LNCaP clone FGC (cell line): ENCODE measurements around the gene SPATA21.

ENCODE experiments used
- DNase-seq: peaks from one replicate; pipeline ENCODE4 v3.0.0-alpha.2; 2011; ENCODE audit warnings: low read depth
- H3K4me3 ChIP-seq: 2 replicates; pipeline ENCODE4 v1.5.1; 2011; ENCODE audit warnings: mild to moderate bottlenecking, low read depth, low read length, control low read depth
- TF ChIP-seq, protein P1 (sequence below): IDR thresholded peaks from 2 replicates; pipeline ENCODE4 v1.5.1; 2012; ENCODE audit warnings: mild to moderate bottlenecking; ENCODE audit not compliant: control insufficient read depth, insufficient read depth; ENCODE audit errors: extremely low read depth

SPATA21 gene

DNA sequence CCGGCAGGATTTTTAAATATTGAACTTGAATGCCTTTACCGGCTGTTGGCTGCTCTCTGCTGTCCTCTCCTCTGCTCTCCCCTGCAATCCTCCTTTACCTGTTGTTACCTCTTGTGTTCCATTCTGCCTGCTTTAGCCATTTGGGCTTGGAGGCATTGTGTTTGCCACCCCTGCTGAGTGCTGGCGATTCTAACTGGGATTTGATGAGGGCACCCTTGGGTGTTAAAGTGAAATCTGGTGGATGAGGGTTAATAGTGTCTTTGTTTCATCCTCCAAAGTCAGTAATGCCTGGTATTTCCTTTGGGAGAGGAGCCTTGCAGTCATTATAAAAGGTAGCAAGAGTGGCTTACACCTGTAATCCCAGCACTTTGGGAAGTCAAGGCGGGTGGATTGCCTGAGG lies 60.3 kb downstream of the SPATA21 start:
- DNase-seq, result no peak
- TF ChIP-seq, protein P1, sequence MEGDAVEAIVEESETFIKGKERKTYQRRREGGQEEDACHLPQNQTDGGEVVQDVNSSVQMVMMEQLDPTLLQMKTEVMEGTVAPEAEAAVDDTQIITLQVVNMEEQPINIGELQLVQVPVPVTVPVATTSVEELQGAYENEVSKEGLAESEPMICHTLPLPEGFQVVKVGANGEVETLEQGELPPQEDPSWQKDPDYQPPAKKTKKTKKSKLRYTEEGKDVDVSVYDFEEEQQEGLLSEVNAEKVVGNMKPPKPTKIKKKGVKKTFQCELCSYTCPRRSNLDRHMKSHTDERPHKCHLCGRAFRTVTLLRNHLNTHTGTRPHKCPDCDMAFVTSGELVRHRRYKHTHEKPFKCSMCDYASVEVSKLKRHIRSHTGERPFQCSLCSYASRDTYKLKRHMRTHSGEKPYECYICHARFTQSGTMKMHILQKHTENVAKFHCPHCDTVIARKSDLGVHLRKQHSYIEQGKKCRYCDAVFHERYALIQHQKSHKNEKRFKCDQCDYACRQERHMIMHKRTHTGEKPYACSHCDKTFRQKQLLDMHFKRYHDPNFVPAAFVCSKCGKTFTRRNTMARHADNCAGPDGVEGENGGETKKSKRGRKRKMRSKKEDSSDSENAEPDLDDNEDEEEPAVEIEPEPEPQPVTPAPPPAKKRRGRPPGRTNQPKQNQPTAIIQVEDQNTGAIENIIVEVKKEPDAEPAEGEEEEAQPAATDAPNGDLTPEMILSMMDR, result no peak
- H3K4me3 ChIP-seq, result no peak overlapping the region

DNA sequence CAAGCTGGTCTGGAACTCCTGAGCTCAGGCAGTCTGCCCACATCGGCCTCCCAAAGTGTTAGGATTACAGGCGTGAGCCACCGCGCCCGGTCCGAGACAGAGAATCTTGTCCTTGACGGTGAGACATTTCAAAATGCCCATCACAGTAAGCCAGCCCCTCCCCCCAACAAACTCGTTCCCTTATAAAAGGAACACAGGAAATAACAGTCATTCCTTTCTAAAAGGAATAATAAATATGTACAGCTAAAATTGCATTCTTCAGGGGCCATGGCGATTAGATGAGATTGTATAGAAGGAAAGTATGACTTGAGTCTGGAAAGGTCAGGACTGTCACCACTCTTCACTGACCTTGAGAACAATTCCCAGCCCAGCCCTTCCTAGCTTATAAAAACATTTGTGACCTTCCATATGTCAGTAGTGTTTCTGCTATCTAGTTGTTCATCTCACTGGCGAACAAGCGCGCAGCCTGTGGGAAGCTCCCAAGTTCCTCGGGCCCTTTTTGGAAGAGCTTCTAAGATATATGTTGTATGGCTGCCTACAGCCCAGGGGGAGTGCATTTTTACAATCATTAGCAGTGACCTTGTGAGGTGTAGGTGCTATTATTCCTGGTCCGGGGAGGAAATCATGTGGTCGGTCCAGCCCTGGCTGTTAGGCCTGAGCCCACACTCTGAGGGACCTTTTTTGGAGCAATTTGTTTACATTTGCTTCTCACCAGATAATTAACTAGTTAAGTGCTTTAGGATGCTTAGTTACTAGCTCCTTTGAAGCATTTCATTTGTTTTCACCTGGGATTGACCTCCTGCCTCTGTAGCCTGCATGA lies 61.5 kb downstream of the SPATA21 start:
- TF ChIP-seq, protein P1, result no peak
- no peak overlapping the region for H3K4me3 ChIP-seq
- DNase-seq, result no peak

DNA sequence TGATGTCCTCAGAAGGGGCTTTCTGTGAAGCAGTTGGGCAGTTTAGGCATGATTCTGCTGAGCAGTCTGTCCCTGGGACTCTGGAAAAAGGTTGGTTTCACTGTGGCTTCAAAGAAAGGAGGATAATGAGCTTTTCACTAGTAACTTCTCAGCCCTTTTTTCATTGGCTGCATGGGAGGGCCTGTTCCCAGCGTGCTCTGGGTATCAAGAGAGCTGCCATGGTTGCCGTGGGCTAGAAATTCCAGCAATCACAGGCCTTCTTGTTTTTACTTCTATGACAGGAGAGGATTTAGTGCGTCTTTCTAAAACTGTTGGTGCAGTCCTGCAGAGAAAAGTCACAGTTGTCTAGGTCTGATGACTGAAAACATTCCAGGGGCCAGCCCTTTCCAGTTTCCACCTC lies 63.0 kb downstream of the SPATA21 start:
- TF ChIP-seq, protein P1, result no peak
- no peak overlapping the region for H3K4me3 ChIP-seq
- DNase-seq, result no peak

DNA sequence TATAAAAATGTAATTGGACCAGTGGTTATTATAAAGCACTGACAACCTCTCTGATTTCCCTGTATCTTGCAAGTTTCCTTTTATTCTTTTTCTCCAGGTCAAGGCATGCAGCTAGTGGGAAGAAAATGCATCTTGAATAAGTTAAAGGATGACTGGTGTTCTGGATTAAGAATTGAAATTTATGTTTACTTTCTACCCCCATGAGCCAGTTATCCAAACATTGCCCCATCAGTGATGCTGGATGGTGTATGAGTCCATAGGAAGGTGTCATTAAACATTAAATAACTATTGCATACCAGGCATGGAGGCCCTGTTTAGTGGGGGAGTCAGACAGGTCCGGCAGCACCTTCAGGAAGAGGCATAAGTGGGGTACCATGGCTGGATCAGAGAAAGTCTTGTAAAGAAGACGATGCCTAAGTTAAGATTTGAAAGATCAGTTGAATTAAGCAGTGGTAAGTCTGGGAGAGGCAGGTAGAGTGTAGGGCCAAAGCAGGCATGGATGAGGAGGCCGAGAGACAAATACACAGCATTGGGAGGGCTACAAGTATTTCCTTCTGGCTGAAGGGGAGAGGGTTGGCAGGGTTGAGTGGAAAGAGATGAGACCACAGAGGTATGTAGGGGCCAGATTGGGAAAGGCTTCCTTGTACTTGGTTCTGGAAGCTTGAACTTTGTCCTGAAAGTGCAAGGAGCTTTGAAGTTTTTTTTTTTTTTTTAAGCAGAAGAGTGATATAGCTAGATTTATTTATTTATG lies 64.5 kb downstream of the SPATA21 start:
- TF ChIP-seq, protein P1, result no peak
- no peak for DNase-seq
- H3K4me3 ChIP-seq, result no peak overlapping the region

DNA sequence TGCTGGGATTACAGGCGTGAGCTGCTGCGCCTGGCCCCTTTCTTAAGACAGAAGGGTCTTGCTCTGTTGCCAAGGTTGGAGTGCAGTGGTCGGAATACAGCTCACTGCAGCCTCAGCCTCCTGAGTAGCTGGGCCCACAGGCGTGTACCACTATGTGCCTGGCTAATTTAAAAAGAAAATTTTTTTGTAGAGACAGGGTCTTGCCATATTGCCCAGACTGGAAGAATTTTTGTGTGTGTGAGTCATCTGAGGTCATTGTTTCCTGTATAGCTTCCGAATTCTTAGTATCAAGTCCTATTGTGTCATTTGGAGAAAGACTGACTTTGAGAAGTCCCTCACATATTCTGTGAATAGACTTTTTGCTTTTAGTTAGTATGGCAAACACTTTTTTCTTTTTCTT lies 65.5 kb downstream of the SPATA21 start:
- no peak for DNase-seq
- no peak overlapping the region for H3K4me3 ChIP-seq
- TF ChIP-seq, protein P1, result no peak

DNA sequence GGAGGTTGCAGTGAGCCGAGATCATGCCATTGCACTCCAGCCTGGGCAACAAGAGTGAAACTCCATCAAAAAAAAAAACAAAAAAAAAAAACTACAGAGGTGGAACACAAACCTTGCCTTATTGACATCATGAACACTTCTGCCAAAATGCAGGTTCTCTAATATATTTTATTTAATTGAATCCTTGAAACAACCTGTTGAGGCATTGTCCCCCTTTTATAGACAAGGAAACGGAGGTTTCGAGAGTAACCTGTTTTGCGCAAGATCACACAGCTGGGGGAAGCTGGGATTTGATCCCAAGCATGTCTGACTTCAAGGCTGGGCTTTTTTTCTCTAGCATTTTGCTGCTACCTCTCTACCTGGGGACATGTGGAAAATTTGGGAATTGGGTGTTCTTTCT lies 67.4 kb downstream of the SPATA21 start:
- no peak for DNase-seq
- TF ChIP-seq, protein P1, result no peak
- no peak overlapping the region for H3K4me3 ChIP-seq
